ENCODE measurements around the gene NOXO1. TPM values are rescaled to one million over a fixed set of nuclear protein-coding genes. Genes with fewer than 3 reads are reported as not detected.

Gene NOXO1
- total RNA-seq, 3 donors from 2014 or later (not counting 1 experiment from before 2014, with no cell fraction given) = not detected

GRCh38 chr16:2001035-2001434 lies 19.8 kb upstream of the NOXO1 start:
- Mint-ChIP-seq H3K4me1 (peaks cover 0 to 21% of the 10 kb centered on the region in 2 donors), H3K27me3 (ENCODE audit: low read depth in 2 of 2) (no peaks in the 10 kb centered on the region)
- H3K4me1 ChIP-seq (ENCODE audit: control insufficient read depth, insufficient read depth, low read length) = peaks cover 27% of the 10 kb centered on the region

DNA sequence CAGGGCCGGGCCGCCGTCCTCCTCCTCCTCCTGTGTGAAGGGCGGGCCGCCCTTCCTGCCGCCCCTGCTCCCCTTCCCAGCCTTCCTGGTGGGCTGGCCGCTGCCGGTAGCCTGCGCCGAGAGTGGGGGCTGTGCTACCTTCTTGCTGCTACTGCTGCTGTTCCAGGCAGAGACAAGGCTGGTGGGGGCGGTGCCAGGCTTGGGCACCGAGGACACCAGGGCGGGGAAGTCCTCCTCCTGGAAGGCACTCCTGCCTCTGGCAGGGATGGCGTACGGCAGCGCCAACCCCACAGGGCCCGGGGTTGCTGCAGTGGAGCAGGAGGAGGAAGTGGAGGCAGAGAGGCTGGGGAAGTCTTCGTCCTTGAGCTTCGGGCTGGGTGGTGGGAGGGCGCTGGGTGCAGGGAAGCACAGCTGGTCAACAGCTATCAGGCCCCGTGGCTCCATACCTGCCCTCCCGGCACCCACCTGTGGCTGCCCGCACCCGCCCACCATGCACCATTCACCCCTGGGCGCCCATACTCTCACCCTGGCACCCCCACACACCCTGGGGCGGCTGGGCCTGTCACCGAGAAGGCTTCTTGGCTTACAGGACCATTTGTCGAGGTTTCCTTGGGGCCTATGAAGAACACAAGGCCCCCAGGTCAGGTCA lies 18.7 kb upstream of the NOXO1 start:
- no peak overlapping the region for H3K27ac Mint-ChIP-seq
- H3K36me3 Mint-ChIP-seq = no peaks in the 10 kb centered on the region
- H3K4me1 ChIP-seq (ENCODE audit: control insufficient read depth, insufficient read depth, low read length) = peaks cover 21% of the 10 kb centered on the region
- no peak overlapping the region for H3K4me3 ChIP-seq (ENCODE audit: low read length)
- H3K4me3 Mint-ChIP-seq = no peak overlapping the region
- no peak for DNase-seq
- peaks cover 0 to 18% of the 10 kb centered on the region in 2 donors for H3K4me1 Mint-ChIP-seq
- H3K27ac ChIP-seq (ENCODE audit: low read length) = no peak overlapping the region
- no peaks in the 10 kb centered on the region for H3K9me3 Mint-ChIP-seq
- no peak for ATAC-seq
- peaks cover 49% of the 10 kb centered on the region for H3K36me3 ChIP-seq (ENCODE audit: control insufficient read depth, insufficient read depth, low read length)
- intact Hi-C loops (cut with micrococcal nuclease) = loop anchor here (10.0 kb wide), 2 partner anchors 485 to 665 kb away; no protein-coding TSS in a partner anchor
- H3K27me3 ChIP-seq (ENCODE audit: control insufficient read depth, insufficient read depth, low read length) = no peaks in the 10 kb centered on the region
- no peaks in the 10 kb centered on the region for H3K9me3 ChIP-seq (ENCODE audit: control insufficient read depth, insufficient read depth, low read length)
- TF ChIP-seq, protein P1, sequence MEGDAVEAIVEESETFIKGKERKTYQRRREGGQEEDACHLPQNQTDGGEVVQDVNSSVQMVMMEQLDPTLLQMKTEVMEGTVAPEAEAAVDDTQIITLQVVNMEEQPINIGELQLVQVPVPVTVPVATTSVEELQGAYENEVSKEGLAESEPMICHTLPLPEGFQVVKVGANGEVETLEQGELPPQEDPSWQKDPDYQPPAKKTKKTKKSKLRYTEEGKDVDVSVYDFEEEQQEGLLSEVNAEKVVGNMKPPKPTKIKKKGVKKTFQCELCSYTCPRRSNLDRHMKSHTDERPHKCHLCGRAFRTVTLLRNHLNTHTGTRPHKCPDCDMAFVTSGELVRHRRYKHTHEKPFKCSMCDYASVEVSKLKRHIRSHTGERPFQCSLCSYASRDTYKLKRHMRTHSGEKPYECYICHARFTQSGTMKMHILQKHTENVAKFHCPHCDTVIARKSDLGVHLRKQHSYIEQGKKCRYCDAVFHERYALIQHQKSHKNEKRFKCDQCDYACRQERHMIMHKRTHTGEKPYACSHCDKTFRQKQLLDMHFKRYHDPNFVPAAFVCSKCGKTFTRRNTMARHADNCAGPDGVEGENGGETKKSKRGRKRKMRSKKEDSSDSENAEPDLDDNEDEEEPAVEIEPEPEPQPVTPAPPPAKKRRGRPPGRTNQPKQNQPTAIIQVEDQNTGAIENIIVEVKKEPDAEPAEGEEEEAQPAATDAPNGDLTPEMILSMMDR (IDR thresholded peaks at IDR 0.05) = no peak
- 96% methylated on average over 28 of the region's 28 CpGs for WGBS (ENCODE audit: insufficient coverage)
- H3K27me3 Mint-ChIP-seq (ENCODE audit: low read depth in 2 of 2) = no peaks in the 10 kb centered on the region

More at GRCh38 chr16:2001035-2001434, 19.8 kb upstream of the NOXO1 start:
- peaks cover 49% of the 10 kb centered on the region for H3K36me3 ChIP-seq (ENCODE audit: control insufficient read depth, insufficient read depth, low read length)
- Mint-ChIP-seq H3K4me3 (no peak overlapping the region), H3K9me3 (no peaks in the 10 kb centered on the region), H3K36me3 (no peaks in the 10 kb centered on the region), H3K27ac (no peak overlapping the region)
- WGBS (ENCODE audit: insufficient coverage) = 98% methylated on average over 19 of the region's 19 CpGs
- no peak overlapping the region for H3K4me3 ChIP-seq (ENCODE audit: low read length)
- no peak overlapping the region for H3K27ac ChIP-seq (ENCODE audit: low read length)
- ATAC-seq = no peak
- DNase-seq = no peak
- H3K9me3 ChIP-seq (ENCODE audit: control insufficient read depth, insufficient read depth, low read length) = no peaks in the 10 kb centered on the region
- H3K27me3 ChIP-seq (ENCODE audit: control insufficient read depth, insufficient read depth, low read length) = no peaks in the 10 kb centered on the region
- intact Hi-C loops (cut with micrococcal nuclease) = loop anchor here (10.0 kb wide), 2 partner anchors 484 to 664 kb away; no protein-coding TSS in a partner anchor
- TF ChIP-seq, protein P1 (IDR thresholded peaks at IDR 0.05) = no peak

DNA sequence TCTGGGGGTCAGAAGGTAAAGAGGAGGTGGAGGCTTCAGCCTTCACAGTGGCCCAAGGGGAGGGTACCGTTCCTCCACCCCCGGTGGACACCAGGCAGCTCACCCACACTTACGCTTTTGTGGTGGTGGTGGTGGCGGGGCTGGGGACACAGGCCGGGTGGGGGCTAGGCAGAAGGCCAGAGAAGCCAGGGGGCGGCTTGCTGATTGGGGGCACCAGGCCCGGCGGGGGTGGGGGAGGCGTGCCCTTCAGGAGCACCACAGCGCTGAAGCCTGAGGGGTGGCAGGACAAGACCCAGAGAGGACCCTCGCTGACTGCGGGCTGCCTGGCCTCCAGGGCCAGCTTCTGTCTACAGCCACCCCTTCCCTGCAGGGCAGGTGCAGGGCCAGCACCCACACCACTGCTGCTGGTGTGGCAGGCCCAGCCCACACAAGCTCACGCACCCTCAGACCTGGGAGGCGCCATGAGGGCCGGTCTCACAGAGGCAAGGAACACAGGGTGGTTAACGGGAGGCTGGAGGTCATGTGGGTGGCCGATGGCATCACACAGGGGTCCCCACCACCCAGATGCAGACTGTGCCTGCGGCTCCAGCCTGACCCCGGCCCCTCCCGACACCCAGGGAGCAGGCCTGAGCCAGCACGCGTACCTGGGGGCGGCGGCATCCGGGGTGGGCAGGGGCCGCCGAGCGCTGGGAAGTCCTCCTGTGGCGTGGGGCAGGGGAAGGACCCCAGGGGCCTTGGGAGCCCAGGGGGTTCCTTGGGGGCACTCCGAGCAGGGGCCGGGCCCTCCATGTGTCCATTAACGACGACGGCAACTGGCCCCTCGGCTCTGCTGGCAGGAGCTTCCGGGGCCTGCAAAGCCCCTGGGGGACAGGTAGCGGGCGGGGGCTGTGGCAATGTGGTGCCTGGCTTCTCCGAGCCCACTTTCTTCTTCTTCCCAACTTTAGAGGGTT lies 17.9 kb upstream of the NOXO1 start:
- no peaks in the 10 kb centered on the region for H3K27me3 ChIP-seq (ENCODE audit: control insufficient read depth, insufficient read depth, low read length)
- no peak overlapping the region for H3K27ac ChIP-seq (ENCODE audit: low read length)
- Mint-ChIP-seq H3K27ac (no peak overlapping the region), H3K9me3 (no peaks in the 10 kb centered on the region), H3K4me1 (peaks cover 0 to 12% of the 10 kb centered on the region in 2 donors), H3K4me3 (no peak overlapping the region), H3K36me3 (no peaks in the 10 kb centered on the region), H3K27me3 (ENCODE audit: low read depth in 2 of 2) (no peaks in the 10 kb centered on the region)
- H3K36me3 ChIP-seq (ENCODE audit: control insufficient read depth, insufficient read depth, low read length) = peaks cover 49% of the 10 kb centered on the region
- H3K9me3 ChIP-seq (ENCODE audit: control insufficient read depth, insufficient read depth, low read length) = no peaks in the 10 kb centered on the region
- H3K4me3 ChIP-seq (ENCODE audit: low read length) = no peak overlapping the region
- intact Hi-C loops (cut with micrococcal nuclease) = no loop called here
- DNase-seq = no peak
- H3K4me1 ChIP-seq (ENCODE audit: control insufficient read depth, insufficient read depth, low read length) = peaks cover 14% of the 10 kb centered on the region
- no peak for ATAC-seq
- 96% methylated on average over 39 of the region's 39 CpGs for WGBS (ENCODE audit: insufficient coverage)
- TF ChIP-seq, protein P1 (IDR thresholded peaks at IDR 0.05) = no peak

All from natural killer cell (primary cell).